ENCODE measurements around the gene ARHGAP42. TPM values are rescaled to one million over a fixed set of nuclear protein-coding genes. Genes with fewer than 3 reads are reported as not detected.

The ARHGAP42 gene
- total RNA-seq, 6 experiments from 2014 or later = 1.1 to 3.1 (median 2.3) TPM

- H3K27ac Mint-ChIP-seq = no peak overlapping the region
- DNase-seq = no peak
- TF ChIP-seq CTCF (IDR thresholded peaks at IDR 0.05) = no peak
These were observed 227.5 kb downstream of the ARHGAP42 start for GRCh38 chr11:100914415-100915110.

GRCh38 chr11:100918551-100919500 is 231.7 kb downstream of the ARHGAP42 start:
- no peak overlapping the region for H3K4me3 Mint-ChIP-seq
- H3K9me3 Mint-ChIP-seq = no peaks in the 10 kb centered on the region
- DNase-seq = no peak
- no peak overlapping the region for H3K27ac Mint-ChIP-seq
- H3K36me3 Mint-ChIP-seq (ENCODE audit: low read depth) = no peaks in the 10 kb centered on the region
- no peak for TF ChIP-seq CTCF (IDR thresholded peaks at IDR 0.05)
- no peaks in the 10 kb centered on the region for H3K27me3 Mint-ChIP-seq (ENCODE audit: insufficient read depth)
- peaks cover 15% of the 10 kb centered on the region for H3K4me1 Mint-ChIP-seq (ENCODE audit: low read depth)

More at GRCh38 chr11:100914415-100915110, 227.5 kb downstream of the ARHGAP42 start:
- peaks cover 6% of the 10 kb centered on the region; the same call in 1 of the 2 replicates for H3K4me1 Mint-ChIP-seq (ENCODE audit: low read depth)
- H3K27me3 Mint-ChIP-seq (ENCODE audit: insufficient read depth) = no peaks in the 10 kb centered on the region
- H3K36me3 Mint-ChIP-seq (ENCODE audit: low read depth) = no peaks in the 10 kb centered on the region
- no peak overlapping the region for H3K4me3 Mint-ChIP-seq
- H3K9me3 Mint-ChIP-seq = no peaks in the 10 kb centered on the region

- no peaks in the 10 kb centered on the region for H3K27me3 Mint-ChIP-seq (ENCODE audit: insufficient read depth)
- no peak overlapping the region for H3K27ac Mint-ChIP-seq
- TF ChIP-seq CTCF (IDR thresholded peaks at IDR 0.05) = no peak
- H3K4me1 Mint-ChIP-seq (ENCODE audit: low read depth) = peaks cover 22% of the 10 kb centered on the region
- no peak for DNase-seq
- H3K4me3 Mint-ChIP-seq = no peak overlapping the region
- no peaks in the 10 kb centered on the region for H3K36me3 Mint-ChIP-seq (ENCODE audit: low read depth)
- no peaks in the 10 kb centered on the region for H3K9me3 Mint-ChIP-seq
These were observed 233.5 kb downstream of the ARHGAP42 start for GRCh38 chr11:100920593-100920992.

GRCh38 chr11:100922121-100922520 is 235.0 kb downstream of the ARHGAP42 start:
- H3K27ac Mint-ChIP-seq = no peak overlapping the region
- no peaks in the 10 kb centered on the region for H3K27me3 Mint-ChIP-seq (ENCODE audit: insufficient read depth)
- no peak for DNase-seq
- no peak overlapping the region for H3K4me3 Mint-ChIP-seq
- H3K9me3 Mint-ChIP-seq = no peaks in the 10 kb centered on the region
- H3K4me1 Mint-ChIP-seq (ENCODE audit: low read depth) = peaks cover 33% of the 10 kb centered on the region
- TF ChIP-seq CTCF (IDR thresholded peaks at IDR 0.05) = no peak
- H3K36me3 Mint-ChIP-seq (ENCODE audit: low read depth) = no peaks in the 10 kb centered on the region

- H3K27me3 Mint-ChIP-seq (ENCODE audit: insufficient read depth) = no peaks in the 10 kb centered on the region
- peak; percentile 23 for DNase-seq
- H3K9me3 Mint-ChIP-seq = no peaks in the 10 kb centered on the region
- no peak overlapping the region for H3K27ac Mint-ChIP-seq
- H3K4me3 Mint-ChIP-seq = no peak overlapping the region
- H3K4me1 Mint-ChIP-seq (ENCODE audit: low read depth) = peaks cover 45% of the 10 kb centered on the region
- TF ChIP-seq CTCF (IDR thresholded peaks at IDR 0.05) = no peak
- H3K36me3 Mint-ChIP-seq (ENCODE audit: low read depth) = no peaks in the 10 kb centered on the region
These were observed 236.5 kb downstream of the ARHGAP42 start for GRCh38 chr11:100923555-100923954.

All from HFFc6 (cell line).